HEK293 (cell line): ENCODE data around the gene GTSE1.

Experiments
- CTCF ChIA-PET: fragments of 350-600 bp; formaldehyde crosslinking; extraction: SDS; loops from one replicate; lab custom pipeline; 2021; ENCODE audit warnings: antibody characterized with exemption; lab: Yijun Ruan, JAX
- POLR2A ChIA-PET: fragments of 300-600 bp; formaldehyde crosslinking; extraction: SDS; loops from one replicate; lab custom pipeline; 2020; ENCODE audit warnings: antibody characterized with exemption, inconsistent platforms; lab: Yijun Ruan, JAX
- H3K27ac ChIP-seq: fragments of 200-500 bp; sonication (Bioruptor generic); 2 replicates; pipeline ENCODE4 v1.5.1; 2014; ENCODE audit warnings: low read depth, low read length, control low read depth, inconsistent platforms; ENCODE audit errors: extremely low read depth
- H3K36me3 ChIP-seq, 2 experiments: fragments of 200-500 bp in 1 of 2; sonication (Bioruptor generic) in 1 of 2; 1 replicate in 1 of 2; 2 replicates in 1 of 2; pipeline ENCODE4 v1.5.1; 2014 to 2017; ENCODE audit warnings: inconsistent platforms in 2 of 2, low read length in 2 of 2; ENCODE audit not compliant: control insufficient read depth in 2 of 2, insufficient read depth in 1 of 2
- H3K4me1 ChIP-seq: fragments of 200-500 bp; sonication (Bioruptor generic); 2 replicates; pipeline ENCODE4 v1.5.1; 2014; ENCODE audit warnings: mild to moderate bottlenecking, low read length, inconsistent platforms; ENCODE audit not compliant: control insufficient read depth, insufficient read depth
- H3K4me3 ChIP-seq: 2 replicates; pipeline ENCODE4 v1.5.1; 2011; ENCODE audit warnings: low read depth, mild to moderate bottlenecking, control low read depth, low read length, moderate library complexity
- H3K9me3 ChIP-seq: fragments of 200-500 bp; sonication (Bioruptor generic); 2 replicates; pipeline ENCODE4 v1.5.1; 2014; ENCODE audit warnings: low read depth, low read length, inconsistent platforms; ENCODE audit not compliant: control insufficient read depth, insufficient read depth
- BCL11A ChIP-seq: fragments of 450-650 bp; formaldehyde crosslinking; IDR thresholded peaks from 2 replicates; pipeline ENCODE4 v1.5.1; 2016; ENCODE audit warnings: low read depth, missing biosample characterization, missing genetic modification characterization
- FEZF1 ChIP-seq: fragments of 450-650 bp; formaldehyde crosslinking; IDR thresholded peaks from 2 replicates; pipeline ENCODE4 v1.5.1; 2016; ENCODE audit warnings: missing biosample characterization, missing genetic modification characterization
- GLIS1 ChIP-seq: fragments of 450-650 bp; formaldehyde crosslinking; IDR thresholded peaks from 2 replicates; pipeline ENCODE4 v1.5.1; 2016; ENCODE audit warnings: missing biosample characterization, missing genetic modification characterization
- GLIS2 ChIP-seq: fragments of 450-650 bp; formaldehyde crosslinking; IDR thresholded peaks from 2 replicates; pipeline ENCODE4 v1.5.1; 2016; ENCODE audit warnings: missing biosample characterization, missing genetic modification characterization
- IKZF3 ChIP-seq: fragments of 450-650 bp; IDR thresholded peaks from 2 replicates; pipeline ENCODE4 v1.5.0; 2018; ENCODE audit warnings: missing biosample characterization, mild to moderate bottlenecking, missing genetic modification characterization, moderate library complexity
- KLF1 ChIP-seq: fragments of 450-650 bp; formaldehyde crosslinking; IDR thresholded peaks from 2 replicates; pipeline ENCODE4 v1.5.1; 2016; ENCODE audit warnings: missing biosample characterization, missing genetic modification characterization
- KLF8 ChIP-seq: fragments of 450-650 bp; formaldehyde crosslinking; IDR thresholded peaks from 2 replicates; pipeline ENCODE4 v1.5.1; 2016; ENCODE audit warnings: missing biosample characterization, missing genetic modification characterization
- OSR2 ChIP-seq: fragments of 450-650 bp; formaldehyde crosslinking; IDR thresholded peaks from 2 replicates; pipeline ENCODE4 v1.5.1; 2016; ENCODE audit warnings: missing biosample characterization, missing genetic modification characterization
- YY1 ChIP-seq: fragments of 450-650 bp; formaldehyde crosslinking; IDR thresholded peaks from 2 replicates; pipeline ENCODE4 v1.5.1; 2018; ENCODE audit warnings: missing biosample characterization, missing genetic modification characterization
- ZBTB20 ChIP-seq: fragments of 450-650 bp; formaldehyde crosslinking; IDR thresholded peaks from 2 replicates; pipeline ENCODE4 v1.5.1; 2016; ENCODE audit warnings: missing biosample characterization, missing genetic modification characterization
- ZFP69B ChIP-seq: fragments of 450-650 bp; formaldehyde crosslinking; IDR thresholded peaks from 2 replicates; pipeline ENCODE4 v1.5.1; 2016; ENCODE audit warnings: missing biosample characterization, missing genetic modification characterization
- ZIC2 ChIP-seq: fragments of 450-650 bp; formaldehyde crosslinking; IDR thresholded peaks from 2 replicates; pipeline ENCODE4 v1.5.1; 2016; ENCODE audit warnings: missing biosample characterization, missing genetic modification characterization
- ZNF112 ChIP-seq: fragments of 450-650 bp; formaldehyde crosslinking; IDR thresholded peaks from 2 replicates; pipeline ENCODE4 v1.5.0; 2017; ENCODE audit warnings: missing biosample characterization, missing genetic modification characterization
- ZNF266 ChIP-seq: fragments of 450-650 bp; formaldehyde crosslinking; IDR thresholded peaks from 2 replicates; pipeline ENCODE4 v1.5.1; 2016; ENCODE audit warnings: missing biosample characterization, missing genetic modification characterization, low read depth
- ZNF473 ChIP-seq: fragments of 450-650 bp; formaldehyde crosslinking; IDR thresholded peaks from 2 replicates; pipeline ENCODE4 v1.5.1; 2017; ENCODE audit warnings: missing biosample characterization, missing genetic modification characterization
- ZNF510 ChIP-seq: fragments of 450-650 bp; formaldehyde crosslinking; IDR thresholded peaks from 2 replicates; pipeline ENCODE4 v1.5.1; 2018; ENCODE audit warnings: mild to moderate bottlenecking, missing genetic modification characterization, missing biosample characterization; ENCODE audit not compliant: insufficient replicate concordance
- ZNF560 ChIP-seq: fragments of 450-650 bp; formaldehyde crosslinking; IDR thresholded peaks from 2 replicates; pipeline ENCODE4 v1.5.1; 2017; ENCODE audit warnings: missing biosample characterization, missing genetic modification characterization, borderline replicate concordance
- ZNF571 ChIP-seq: fragments of 450-650 bp; formaldehyde crosslinking; IDR thresholded peaks from 2 replicates; pipeline ENCODE4 v1.5.0; 2017; ENCODE audit warnings: missing biosample characterization, missing genetic modification characterization
- ZNF600 ChIP-seq: fragments of 450-650 bp; formaldehyde crosslinking; IDR thresholded peaks from 2 replicates; pipeline ENCODE4 v1.5.1; 2016; ENCODE audit warnings: missing biosample characterization, missing genetic modification characterization
- ZNF76 ChIP-seq: fragments of 450-650 bp; formaldehyde crosslinking; IDR thresholded peaks from 2 replicates; pipeline ENCODE4; 2016; ENCODE audit warnings: low read depth, missing biosample characterization, missing genetic modification characterization, borderline replicate concordance
- ZNF776 ChIP-seq: fragments of 450-650 bp; formaldehyde crosslinking; IDR thresholded peaks from 2 replicates; pipeline ENCODE4 v1.5.0; 2017; ENCODE audit warnings: missing biosample characterization, missing genetic modification characterization, borderline replicate concordance
- TF ChIP-seq, protein P1 (sequence below): fragments of 450-650 bp; formaldehyde crosslinking; optimal IDR thresholded peaks from 2 replicates; pipeline ENCODE3; 2016; ENCODE audit warnings: missing biosample characterization, mild to moderate bottlenecking, missing genetic modification characterization
- TF ChIP-seq, protein P2 (sequence below): fragments of 450-650 bp; formaldehyde crosslinking; IDR thresholded peaks from 2 replicates; pipeline ENCODE4 v1.5.1; 2016; ENCODE audit warnings: missing biosample characterization, missing genetic modification characterization
- TF ChIP-seq, protein P3 (sequence below): fragments of 450-650 bp; formaldehyde crosslinking; IDR thresholded peaks from 2 replicates; pipeline ENCODE4 v1.5.1; 2016; ENCODE audit warnings: missing biosample characterization, missing genetic modification characterization, borderline replicate concordance

The GTSE1 gene

DNA sequence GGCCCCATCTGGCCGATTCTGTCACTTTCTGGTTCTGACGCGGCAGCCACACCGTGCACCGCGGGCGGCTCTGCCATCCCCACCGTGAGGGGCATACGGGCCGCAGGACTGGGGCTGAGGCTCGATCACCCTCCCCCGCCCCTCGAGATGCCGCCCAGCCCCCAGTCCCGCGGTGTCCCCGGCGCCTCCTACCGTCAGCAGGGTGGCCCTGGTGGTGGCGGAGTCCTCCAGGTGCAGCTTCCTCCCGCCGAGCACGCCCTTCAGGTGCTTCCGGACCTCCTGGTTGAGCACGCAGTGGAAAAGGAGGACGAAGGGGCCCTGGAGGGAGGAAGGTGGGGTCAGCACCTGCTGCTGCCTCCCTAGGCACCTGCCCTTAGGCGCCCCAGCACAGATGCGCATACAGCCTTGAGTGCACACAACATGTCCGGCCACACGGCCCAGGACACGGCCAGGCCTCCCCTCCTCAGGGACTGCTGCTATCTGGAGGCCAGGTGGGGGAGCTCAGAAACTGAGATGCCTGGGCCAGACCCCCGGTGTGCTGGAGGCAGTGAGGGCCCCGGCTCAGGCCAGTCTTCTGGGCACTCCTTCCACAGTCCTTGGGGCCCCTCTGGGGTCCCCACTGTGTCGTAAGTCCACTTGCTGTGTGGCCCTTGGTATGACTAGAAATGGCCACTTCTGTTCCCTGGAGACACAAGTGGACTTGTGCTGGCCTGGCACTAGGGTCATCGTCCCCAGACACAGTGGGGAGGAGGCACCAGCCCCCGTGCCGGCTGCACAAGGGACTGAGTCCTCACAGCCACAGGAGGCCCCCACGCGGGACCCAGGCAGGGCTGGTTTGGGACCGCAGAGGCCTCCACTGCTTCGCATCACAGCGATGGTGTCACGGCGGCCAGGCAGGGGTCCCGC lies 70.4 kb downstream of the GTSE1 start:
- H3K4me1 ChIP-seq, result no peaks in the 10 kb centered on the region
- no peak overlapping the region for H3K4me3 ChIP-seq
- peaks cover 0 to 34% of the 10 kb centered on the region in 2 experiments; a peak in 2 of 3 replicates for H3K36me3 ChIP-seq
- H3K9me3 ChIP-seq, result no peaks in the 10 kb centered on the region
- POLR2A ChIA-PET, result interaction anchor here (0.7 to 1.5 kb wide), 4 partner anchors 8 to 187 kb away, joined by 3 read pairs; no protein-coding TSS in a partner anchor
- no peak overlapping the region for H3K27ac ChIP-seq
- CTCF ChIA-PET, result interaction anchor here (0.5 to 2.6 kb wide), 49 partner anchors 8 to 1254 kb away, joined by 3 to 77 read pairs (median 4); no protein-coding TSS in a partner anchor
- 0 out of 2 replicates have a peak, but pooled peaks have one; percentile 15 for TF ChIP-seq GLIS2 (tag by site-specific recombination)
- TF ChIP-seq ZNF776 (tag by site-specific recombination), result no peak

- POLR2A ChIA-PET, result interaction anchor here (1.0 to 1.5 kb wide), 3 partner anchors 9 to 186 kb away, joined by 3 read pairs; no protein-coding TSS in a partner anchor
- Histone ChIP-seq H3K27ac (no peak overlapping the region), H3K4me3 (no peak overlapping the region), H3K36me3 (peaks cover 0 to 37% of the 10 kb centered on the region in 2 experiments; a peak in 2 of 3 replicates), H3K4me1 (no peaks in the 10 kb centered on the region), H3K9me3 (no peaks in the 10 kb centered on the region)
- CTCF ChIA-PET, result interaction anchor here (0.5 to 2.6 kb wide), 61 partner anchors 8 to 1254 kb away, joined by 3 to 77 read pairs (median 4); no protein-coding TSS in a partner anchor
- no peak for TF ChIP-seq IKZF3 (tag by site-specific recombination)
- TF ChIP-seq GLIS1 (tag by site-specific recombination), result peak; percentile 70
- no peak for TF ChIP-seq ZBTB20
- TF ChIP-seq OSR2 (tag by site-specific recombination), result 0 out of 2 replicates have a peak, but pooled peaks have one; percentile 14
- 0 out of 2 replicates have a peak, but pooled peaks have one; percentile 10 for TF ChIP-seq ZNF112
- TF ChIP-seq FEZF1 (tag by site-specific recombination), result no peak
- no peak for TF ChIP-seq ZNF571 (tag by site-specific recombination)
- no peak for TF ChIP-seq ZNF560 (tag by site-specific recombination)
- no peak for TF ChIP-seq ZNF76 (tag by site-specific recombination)
- TF ChIP-seq ZIC2 (tag by site-specific recombination), result peak; percentile 60
- TF ChIP-seq ZNF510 (tag by site-specific recombination), result no peak
- no peak for TF ChIP-seq BCL11A (tag by site-specific recombination)
- TF ChIP-seq KLF8 (tag by site-specific recombination), result peak; percentile 54; the same call in 1 of the 2 replicates
- TF ChIP-seq, protein P1, sequence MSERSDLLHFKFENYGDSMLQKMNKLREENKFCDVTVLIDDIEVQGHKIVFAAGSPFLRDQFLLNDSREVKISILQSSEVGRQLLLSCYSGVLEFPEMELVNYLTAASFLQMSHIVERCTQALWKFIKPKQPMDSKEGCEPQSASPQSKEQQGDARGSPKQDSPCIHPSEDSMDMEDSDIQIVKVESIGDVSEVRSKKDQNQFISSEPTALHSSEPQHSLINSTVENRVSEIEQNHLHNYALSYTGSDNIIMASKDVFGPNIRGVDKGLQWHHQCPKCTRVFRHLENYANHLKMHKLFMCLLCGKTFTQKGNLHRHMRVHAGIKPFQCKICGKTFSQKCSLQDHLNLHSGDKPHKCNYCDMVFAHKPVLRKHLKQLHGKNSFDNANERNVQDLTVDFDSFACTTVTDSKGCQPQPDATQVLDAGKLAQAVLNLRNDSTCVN (tag by site-specific recombination), result no peak
- peak; percentile 89 for TF ChIP-seq ZNF600 (tag by site-specific recombination)
- no peak for TF ChIP-seq ZNF266 (tag by site-specific recombination)
- no peak for TF ChIP-seq ZFP69B (tag by site-specific recombination)
- TF ChIP-seq KLF1 (tag by site-specific recombination), result 0 out of 2 replicates have a peak, but pooled peaks have one; percentile 40
- TF ChIP-seq YY1 (tag by site-specific recombination), result no peak
- TF ChIP-seq, protein P2, sequence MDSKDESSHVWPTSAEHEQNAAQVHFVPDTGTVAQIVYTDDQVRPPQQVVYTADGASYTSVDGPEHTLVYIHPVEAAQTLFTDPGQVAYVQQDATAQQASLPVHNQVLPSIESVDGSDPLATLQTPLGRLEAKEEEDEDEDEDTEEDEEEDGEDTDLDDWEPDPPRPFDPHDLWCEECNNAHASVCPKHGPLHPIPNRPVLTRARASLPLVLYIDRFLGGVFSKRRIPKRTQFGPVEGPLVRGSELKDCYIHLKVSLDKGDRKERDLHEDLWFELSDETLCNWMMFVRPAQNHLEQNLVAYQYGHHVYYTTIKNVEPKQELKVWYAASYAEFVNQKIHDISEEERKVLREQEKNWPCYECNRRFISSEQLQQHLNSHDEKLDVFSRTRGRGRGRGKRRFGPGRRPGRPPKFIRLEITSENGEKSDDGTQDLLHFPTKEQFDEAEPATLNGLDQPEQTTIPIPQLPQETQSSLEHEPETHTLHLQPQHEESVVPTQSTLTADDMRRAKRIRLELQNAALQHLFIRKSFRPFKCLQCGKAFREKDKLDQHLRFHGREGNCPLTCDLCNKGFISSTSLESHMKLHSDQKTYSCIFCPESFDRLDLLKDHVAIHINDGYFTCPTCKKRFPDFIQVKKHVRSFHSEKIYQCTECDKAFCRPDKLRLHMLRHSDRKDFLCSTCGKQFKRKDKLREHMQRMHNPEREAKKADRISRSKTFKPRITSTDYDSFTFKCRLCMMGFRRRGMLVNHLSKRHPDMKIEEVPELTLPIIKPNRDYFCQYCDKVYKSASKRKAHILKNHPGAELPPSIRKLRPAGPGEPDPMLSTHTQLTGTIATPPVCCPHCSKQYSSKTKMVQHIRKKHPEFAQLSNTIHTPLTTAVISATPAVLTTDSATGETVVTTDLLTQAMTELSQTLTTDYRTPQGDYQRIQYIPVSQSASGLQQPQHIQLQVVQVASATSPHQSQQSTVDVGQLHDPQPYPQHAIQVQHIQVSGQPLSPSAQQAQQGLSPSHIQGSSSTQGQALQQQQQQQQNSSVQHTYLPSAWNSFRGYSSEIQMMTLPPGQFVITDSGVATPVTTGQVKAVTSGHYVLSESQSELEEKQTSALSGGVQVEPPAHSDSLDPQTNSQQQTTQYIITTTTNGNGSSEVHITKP (tag by site-specific recombination), result no peak
- TF ChIP-seq, protein P3, sequence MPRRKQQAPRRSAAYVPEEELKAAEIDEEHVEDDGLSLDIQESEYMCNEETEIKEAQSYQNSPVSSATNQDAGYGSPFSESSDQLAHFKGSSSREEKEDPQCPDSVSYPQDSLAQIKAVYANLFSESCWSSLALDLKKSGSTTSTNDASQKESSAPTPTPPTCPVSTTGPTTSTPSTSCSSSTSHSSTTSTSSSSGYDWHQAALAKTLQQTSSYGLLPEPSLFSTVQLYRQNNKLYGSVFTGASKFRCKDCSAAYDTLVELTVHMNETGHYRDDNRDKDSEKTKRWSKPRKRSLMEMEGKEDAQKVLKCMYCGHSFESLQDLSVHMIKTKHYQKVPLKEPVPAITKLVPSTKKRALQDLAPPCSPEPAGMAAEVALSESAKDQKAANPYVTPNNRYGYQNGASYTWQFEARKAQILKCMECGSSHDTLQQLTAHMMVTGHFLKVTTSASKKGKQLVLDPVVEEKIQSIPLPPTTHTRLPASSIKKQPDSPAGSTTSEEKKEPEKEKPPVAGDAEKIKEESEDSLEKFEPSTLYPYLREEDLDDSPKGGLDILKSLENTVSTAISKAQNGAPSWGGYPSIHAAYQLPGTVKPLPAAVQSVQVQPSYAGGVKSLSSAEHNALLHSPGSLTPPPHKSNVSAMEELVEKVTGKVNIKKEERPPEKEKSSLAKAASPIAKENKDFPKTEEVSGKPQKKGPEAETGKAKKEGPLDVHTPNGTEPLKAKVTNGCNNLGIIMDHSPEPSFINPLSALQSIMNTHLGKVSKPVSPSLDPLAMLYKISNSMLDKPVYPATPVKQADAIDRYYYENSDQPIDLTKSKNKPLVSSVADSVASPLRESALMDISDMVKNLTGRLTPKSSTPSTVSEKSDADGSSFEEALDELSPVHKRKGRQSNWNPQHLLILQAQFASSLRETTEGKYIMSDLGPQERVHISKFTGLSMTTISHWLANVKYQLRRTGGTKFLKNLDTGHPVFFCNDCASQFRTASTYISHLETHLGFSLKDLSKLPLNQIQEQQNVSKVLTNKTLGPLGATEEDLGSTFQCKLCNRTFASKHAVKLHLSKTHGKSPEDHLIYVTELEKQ (tag by site-specific recombination), result no peak
- no peak for TF ChIP-seq ZNF473
Observed at GRCh38 chr22:46367707-46368191, 71.1 kb downstream of the GTSE1 start.
